GM12878 (cell line): ENCODE results near the gene CALD1. TPM values are rescaled to one million over a fixed set of nuclear protein-coding genes. Genes with fewer than 3 reads are reported as not detected.

Experiments
- ATAC-seq: fragments of 200-7000 bp; cut with Tn5 transposase; 3 replicates; pipeline ENCODE4 v1.9.1; 2020; ENCODE audit warnings: mild to moderate bottlenecking, moderate library complexity
- BruUV-seq: library from RNA; stranded (reverse); fragments of 400-500 nt; replicated peaks from 2 replicates; lab custom pipeline; 2021; lab: Mats Ljungman, UMichigan
- CTCF ChIA-PET: fragments of 300-600 bp; sonication (Branson Sonifier 250); formaldehyde crosslinking; extraction: SDS; loops from one replicate; lab custom pipeline; 2021; ENCODE audit warnings: inconsistent platforms; lab: Yijun Ruan, JAX
- POLR2A ChIA-PET: fragments of 350-600 bp; formaldehyde crosslinking; extraction: SDS; loops from one replicate; lab custom pipeline; 2021; ENCODE audit warnings: inconsistent platforms; lab: Charles Lee
- RAD21 ChIA-PET: fragments of 300-600 bp; sonication (Branson Sonifier 250); formaldehyde crosslinking; loops from one replicate; lab custom pipeline; 2023; ENCODE audit warnings: antibody characterized with exemption; ENCODE audit not compliant: unreplicated experiment; lab: Charles Lee
- SMC1A ChIA-PET: fragments of 300-600 bp; sonication (Branson Sonifier 250); formaldehyde crosslinking; loops from one replicate; lab custom pipeline; 2023; ENCODE audit not compliant: unreplicated experiment, uncharacterized antibody; lab: Charles Lee
- DNase-seq: peaks from one replicate; pipeline ENCODE4 v3.0.0-alpha.2; 2011; ENCODE audit warnings: low read depth, low spot score
- FAIRE-seq: peaks from 3 replicates; lab custom pipeline; 2011; peaks lifted over from hg19 to GRCh38; lab: Jason Lieb, UNC
- H2AFZ ChIP-seq: 2 replicates; pipeline ENCODE4 v1.6.0; 2011; ENCODE audit warnings: low read depth, low read length, control low read depth; ENCODE audit not compliant: control insufficient read depth
- H3K27ac ChIP-seq: 2 replicates; pipeline ENCODE4 v1.5.1; 2011; ENCODE audit warnings: control low read depth; ENCODE audit not compliant: control insufficient read depth, insufficient read depth
- H3K27me3 ChIP-seq, 2 experiments: replicated peaks in 1 of 2; 2 replicates each; pipeline versions ENCODE4 v1.6.0 to v1.6.1; 2011; ENCODE audit warnings: low read length in 1 of 2; ENCODE audit not compliant: control insufficient read depth in 2 of 2, insufficient read depth in 2 of 2
- H3K36me3 ChIP-seq, 2 experiments: 2 replicates each; pipeline ENCODE4 v1.5.1; 2011; ENCODE audit warnings: low read length in 1 of 2; ENCODE audit not compliant: control insufficient read depth in 2 of 2, insufficient read depth in 2 of 2
- H3K4me1 ChIP-seq: 2 replicates; pipeline ENCODE4 v1.6.1; 2011; ENCODE audit warnings: mild to moderate bottlenecking, low read length, moderate library complexity, mixed read lengths; ENCODE audit not compliant: control insufficient read depth, insufficient read depth
- H3K4me2 ChIP-seq: 2 replicates; pipeline ENCODE4 v1.6.0; 2011; ENCODE audit warnings: control low read depth; ENCODE audit not compliant: control insufficient read depth, insufficient read depth
- H3K4me3 ChIP-seq: fragments of 200-600 bp; sonication (generic); 2 replicates; pipeline ENCODE4 v1.5.1; 2016
- H3K79me2 ChIP-seq: 2 replicates; pipeline ENCODE4 v1.6.0; 2011; ENCODE audit warnings: low read length; ENCODE audit not compliant: control insufficient read depth, insufficient read depth
- H3K9ac ChIP-seq: 2 replicates; pipeline ENCODE4 v1.8.0; 2011; ENCODE audit warnings: low read length, control low read depth, mixed read lengths; ENCODE audit not compliant: control insufficient read depth, insufficient read depth
- H3K9me3 ChIP-seq: replicated peaks from 3 replicates; pipeline ENCODE4 v1.5.1; 2011; ENCODE audit warnings: mild to moderate bottlenecking, low read length; ENCODE audit not compliant: control insufficient read depth, insufficient read depth
- H4K20me1 ChIP-seq: 2 replicates; pipeline ENCODE4 v1.6.0; 2011; ENCODE audit not compliant: control insufficient read depth, insufficient read depth
- ASH2L ChIP-seq: fragments of 300-600, 200-600 bp; sonication (generic); IDR thresholded peaks from 2 replicates; pipeline ENCODE4 v1.6.1; 2017; ENCODE audit warnings: low read depth, mild to moderate bottlenecking, borderline replicate concordance
- BHLHE40 ChIP-seq, 2 experiments: fragments of 450-650 bp in 1 of 2; IDR thresholded peaks; 2 replicates each; pipeline ENCODE4 v1.6.1; 2011 to 2017; ENCODE audit warnings: low read depth in 2 of 2, borderline replicate concordance in 1 of 2, improper control_type of control experiment in 1 of 2, low read length in 1 of 2, mild to moderate bottlenecking in 1 of 2
- DPF2 ChIP-seq: fragments of 450-650 bp; IDR thresholded peaks from 2 replicates; pipeline ENCODE4 v1.6.1; 2017; ENCODE audit warnings: mild to moderate bottlenecking
- EGR1 ChIP-seq, 2 experiments: IDR thresholded peaks; 1 replicate in 1 of 2; 2 replicates in 1 of 2; pipeline ENCODE4 v1.6.1; 2011 to 2012; ENCODE audit warnings: low read depth in 2 of 2, low read length in 2 of 2, borderline replicate concordance in 1 of 2, mild to moderate bottlenecking in 1 of 2, moderate library complexity in 1 of 2
- FOXK2 ChIP-seq: fragments of 450-650 bp; IDR thresholded peaks from 2 replicates; pipeline ENCODE4 v1.6.1; 2017; ENCODE audit warnings: mild to moderate bottlenecking, moderate library complexity
- FOXM1 ChIP-seq: IDR thresholded peaks from 2 replicates; pipeline ENCODE4 v1.6.1; 2012; ENCODE audit warnings: low read depth, mild to moderate bottlenecking, inconsistent platforms, low read length, moderate library complexity
- MXI1 ChIP-seq: fragments of 150-350 bp; IDR thresholded peaks from 2 replicates; pipeline ENCODE4 v1.6.1; 2011; ENCODE audit warnings: low read depth, mild to moderate bottlenecking, inconsistent platforms, low read length, improper control_type of control experiment
- NFYA ChIP-seq: IDR thresholded peaks from 2 replicates; pipeline ENCODE4 v1.6.1; 2011; ENCODE audit warnings: low read depth, mild to moderate bottlenecking, low read length, improper control_type of control experiment, borderline replicate concordance
- NR2C1 ChIP-seq: fragments of 450-650 bp; IDR thresholded peaks from 2 replicates; pipeline ENCODE4 v1.6.1; 2017; ENCODE audit warnings: antibody characterized with exemption, mild to moderate bottlenecking, moderate library complexity
- RAD21 ChIP-seq: IDR thresholded peaks from 2 replicates; pipeline ENCODE4 v1.6.1; 2011; ENCODE audit warnings: mild to moderate bottlenecking, low read depth, low read length, moderate library complexity; ENCODE audit not compliant: insufficient read depth
- SMAD5 ChIP-seq: IDR thresholded peaks from 2 replicates; pipeline ENCODE4 v1.6.1; 2016; ENCODE audit warnings: antibody characterized with exemption, low read depth
- WGBS: methylation state at CpG from one replicate; pipeline ENCODE4 v1.1.6; 2016; ENCODE audit warnings: low lambda C conversion rate; ENCODE audit not compliant: insufficient replicate concordance, insufficient coverage; ENCODE audit errors: missing lambda C conversion rate; 5-methylcytosine and 5-hydroxymethylcytosine counted together
- in situ Hi-C: fragments of 300-500 bp; cut with MboI; formaldehyde crosslinking; loops from 9 replicates; pipeline ENCODE4 v1.14.3; 2018; ENCODE audit warnings: mixed read lengths
- intact Hi-C: fragments of 100-400 bp; cut with micrococcal nuclease; formaldehyde crosslinking; loops from one replicate; pipeline ENCODE4 v1.14.2; 2022; ENCODE audit not compliant: unreplicated experiment
- polyA plus RNA-seq, 11 experiments: library from polyadenylated mRNA; depleted of rRNA in 4 of 11; unstranded in 6 of 11; stranded (reverse) in 5 of 11; fragments of >200 nt; fragmentation: Nextera tagmentation in 4 of 11; fragmentation: Illumina TruSeq in 1 of 11; extraction: Ambion mirVana in 4 of 11; extraction: Trizol in 1 of 11; gene quantifications; 1 replicate in 1 of 11; 2 replicates in 10 of 11; pipeline versions ENCODE4 v1.2.1 to v1.2.3, GENCODE V29; 2011 to 2016; ENCODE audit warnings: inconsistent platforms in 2 of 11, missing spikeins in 2 of 11, low read depth in 1 of 11
- total RNA-seq, 4 experiments: library from RNA; depleted of rRNA in 3 of 4; stranded (reverse); fragments of >200 nt in 3 of 4; fragmentation: Illumina TruSeq in 1 of 4; extraction: Trizol in 1 of 4; gene quantifications; 2 replicates each; pipeline versions ENCODE4 v1.2.1 to v1.2.3, GENCODE V29; 2013 to 2021
- TF ChIP-seq, protein P1 (sequence below): fragments of 450-650 bp; IDR thresholded peaks from 2 replicates; pipeline ENCODE4 v1.6.1; 2017; ENCODE audit warnings: antibody characterized with exemption, mild to moderate bottlenecking, moderate library complexity
- TF ChIP-seq, protein P2 (sequence below): IDR thresholded peaks from 2 replicates; pipeline ENCODE4 v1.6.1; 2012; ENCODE audit warnings: low read depth, low read length, improper control_type of control experiment
- TF ChIP-seq, protein P3 (sequence below): IDR thresholded peaks from 2 replicates; pipeline ENCODE4 v1.6.1; 2011; ENCODE audit warnings: borderline replicate concordance, low read depth, mild to moderate bottlenecking, moderate library complexity, low read length; ENCODE audit not compliant: insufficient read depth, poor library complexity, severe bottlenecking
- TF ChIP-seq, protein P4 (sequence below): fragments of 450-650 bp; IDR thresholded peaks from 2 replicates; pipeline ENCODE4 v1.6.1; 2017; ENCODE audit warnings: mild to moderate bottlenecking, low read depth, inconsistent platforms; ENCODE audit not compliant: poor library complexity, severe bottlenecking
- TF ChIP-seq, protein P5 (sequence below): fragments of 450-650 bp; IDR thresholded peaks from 2 replicates; pipeline ENCODE4 v1.6.1; 2016; ENCODE audit warnings: mild to moderate bottlenecking

The CALD1 gene
- total and polyA plus RNA-seq, 10 of the 15 experiments (the other 5 are each of a cell fraction or from before 2014, with no cell fraction given): 0.03 to 1.3 (median 0.22) TPM

DNA sequence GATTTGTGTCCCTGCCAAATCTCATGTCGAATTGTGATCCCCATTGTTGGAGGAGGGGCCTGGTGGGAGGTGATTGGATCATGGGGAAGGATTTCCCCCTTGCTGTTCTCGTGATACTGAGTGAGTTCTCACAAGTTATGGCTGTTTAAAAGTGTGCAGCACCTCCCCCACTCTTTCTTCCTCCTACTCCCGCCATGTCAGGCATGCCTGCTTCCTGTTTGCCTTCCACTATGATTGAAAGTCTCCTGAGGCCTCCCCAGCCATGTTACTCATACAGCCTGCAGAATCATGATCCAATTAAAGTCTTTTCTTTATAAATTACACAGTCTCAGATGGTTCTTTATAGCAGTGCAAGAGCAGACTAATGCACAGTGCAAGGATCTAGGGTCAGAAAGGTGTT, 75.4 kb downstream of the CALD1 start:
- POLR2A ChIA-PET: no interaction called here
- H2AFZ ChIP-seq: no peak overlapping the region
- FAIRE-seq: no peak
- TF ChIP-seq FOXK2 (no peak), SMAD5 (no peak), NFYA (no peak), EGR1 (IDR thresholded peaks at IDR 0.05; ENCODE audit: borderline replicate concordance in 1 of 2, low read depth in 2 of 2, low read length in 2 of 2) (no peak), DPF2 (no peak), MXI1 (no peak), NR2C1 (no peak), ASH2L (no peak), FOXM1 (no peak), BHLHE40 (IDR thresholded peaks at IDR 0.05; ENCODE audit: borderline replicate concordance in 1 of 2, low read depth in 2 of 2, low read length in 1 of 2) (no peak), RAD21 (no peak)
- TF ChIP-seq, protein P1, sequence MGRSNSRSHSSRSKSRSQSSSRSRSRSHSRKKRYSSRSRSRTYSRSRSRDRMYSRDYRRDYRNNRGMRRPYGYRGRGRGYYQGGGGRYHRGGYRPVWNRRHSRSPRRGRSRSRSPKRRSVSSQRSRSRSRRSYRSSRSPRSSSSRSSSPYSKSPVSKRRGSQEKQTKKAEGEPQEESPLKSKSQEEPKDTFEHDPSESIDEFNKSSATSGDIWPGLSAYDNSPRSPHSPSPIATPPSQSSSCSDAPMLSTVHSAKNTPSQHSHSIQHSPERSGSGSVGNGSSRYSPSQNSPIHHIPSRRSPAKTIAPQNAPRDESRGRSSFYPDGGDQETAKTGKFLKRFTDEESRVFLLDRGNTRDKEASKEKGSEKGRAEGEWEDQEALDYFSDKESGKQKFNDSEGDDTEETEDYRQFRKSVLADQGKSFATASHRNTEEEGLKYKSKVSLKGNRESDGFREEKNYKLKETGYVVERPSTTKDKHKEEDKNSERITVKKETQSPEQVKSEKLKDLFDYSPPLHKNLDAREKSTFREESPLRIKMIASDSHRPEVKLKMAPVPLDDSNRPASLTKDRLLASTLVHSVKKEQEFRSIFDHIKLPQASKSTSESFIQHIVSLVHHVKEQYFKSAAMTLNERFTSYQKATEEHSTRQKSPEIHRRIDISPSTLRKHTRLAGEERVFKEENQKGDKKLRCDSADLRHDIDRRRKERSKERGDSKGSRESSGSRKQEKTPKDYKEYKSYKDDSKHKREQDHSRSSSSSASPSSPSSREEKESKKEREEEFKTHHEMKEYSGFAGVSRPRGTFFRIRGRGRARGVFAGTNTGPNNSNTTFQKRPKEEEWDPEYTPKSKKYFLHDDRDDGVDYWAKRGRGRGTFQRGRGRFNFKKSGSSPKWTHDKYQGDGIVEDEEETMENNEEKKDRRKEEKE: no peak
- TF ChIP-seq, protein P2, sequence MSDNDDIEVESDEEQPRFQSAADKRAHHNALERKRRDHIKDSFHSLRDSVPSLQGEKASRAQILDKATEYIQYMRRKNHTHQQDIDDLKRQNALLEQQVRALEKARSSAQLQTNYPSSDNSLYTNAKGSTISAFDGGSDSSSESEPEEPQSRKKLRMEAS: no peak
- TF ChIP-seq, protein P3, sequence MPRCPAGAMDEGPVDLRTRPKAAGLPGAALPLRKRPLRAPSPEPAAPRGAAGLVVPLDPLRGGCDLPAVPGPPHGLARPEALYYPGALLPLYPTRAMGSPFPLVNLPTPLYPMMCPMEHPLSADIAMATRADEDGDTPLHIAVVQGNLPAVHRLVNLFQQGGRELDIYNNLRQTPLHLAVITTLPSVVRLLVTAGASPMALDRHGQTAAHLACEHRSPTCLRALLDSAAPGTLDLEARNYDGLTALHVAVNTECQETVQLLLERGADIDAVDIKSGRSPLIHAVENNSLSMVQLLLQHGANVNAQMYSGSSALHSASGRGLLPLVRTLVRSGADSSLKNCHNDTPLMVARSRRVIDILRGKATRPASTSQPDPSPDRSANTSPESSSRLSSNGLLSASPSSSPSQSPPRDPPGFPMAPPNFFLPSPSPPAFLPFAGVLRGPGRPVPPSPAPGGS: no peak
- TF ChIP-seq, protein P4, sequence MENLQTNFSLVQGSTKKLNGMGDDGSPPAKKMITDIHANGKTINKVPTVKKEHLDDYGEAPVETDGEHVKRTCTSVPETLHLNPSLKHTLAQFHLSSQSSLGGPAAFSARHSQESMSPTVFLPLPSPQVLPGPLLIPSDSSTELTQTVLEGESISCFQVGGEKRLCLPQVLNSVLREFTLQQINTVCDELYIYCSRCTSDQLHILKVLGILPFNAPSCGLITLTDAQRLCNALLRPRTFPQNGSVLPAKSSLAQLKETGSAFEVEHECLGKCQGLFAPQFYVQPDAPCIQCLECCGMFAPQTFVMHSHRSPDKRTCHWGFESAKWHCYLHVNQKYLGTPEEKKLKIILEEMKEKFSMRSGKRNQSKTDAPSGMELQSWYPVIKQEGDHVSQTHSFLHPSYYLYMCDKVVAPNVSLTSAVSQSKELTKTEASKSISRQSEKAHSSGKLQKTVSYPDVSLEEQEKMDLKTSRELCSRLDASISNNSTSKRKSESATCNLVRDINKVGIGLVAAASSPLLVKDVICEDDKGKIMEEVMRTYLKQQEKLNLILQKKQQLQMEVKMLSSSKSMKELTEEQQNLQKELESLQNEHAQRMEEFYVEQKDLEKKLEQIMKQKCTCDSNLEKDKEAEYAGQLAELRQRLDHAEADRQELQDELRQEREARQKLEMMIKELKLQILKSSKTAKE: no peak
- TF ChIP-seq, protein P5, sequence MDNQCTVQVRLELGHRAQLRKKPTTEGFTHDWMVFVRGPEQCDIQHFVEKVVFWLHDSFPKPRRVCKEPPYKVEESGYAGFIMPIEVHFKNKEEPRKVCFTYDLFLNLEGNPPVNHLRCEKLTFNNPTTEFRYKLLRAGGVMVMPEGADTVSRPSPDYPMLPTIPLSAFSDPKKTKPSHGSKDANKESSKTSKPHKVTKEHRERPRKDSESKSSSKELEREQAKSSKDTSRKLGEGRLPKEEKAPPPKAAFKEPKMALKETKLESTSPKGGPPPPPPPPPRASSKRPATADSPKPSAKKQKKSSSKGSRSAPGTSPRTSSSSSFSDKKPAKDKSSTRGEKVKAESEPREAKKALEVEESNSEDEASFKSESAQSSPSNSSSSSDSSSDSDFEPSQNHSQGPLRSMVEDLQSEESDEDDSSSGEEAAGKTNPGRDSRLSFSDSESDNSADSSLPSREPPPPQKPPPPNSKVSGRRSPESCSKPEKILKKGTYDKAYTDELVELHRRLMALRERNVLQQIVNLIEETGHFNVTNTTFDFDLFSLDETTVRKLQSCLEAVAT: no peak

More for the DNA sequence above, 75.4 kb downstream of the CALD1 start:
- intact Hi-C loops: no loop called here
- 0% methylated on average over 3 of the region's 3 CpGs for WGBS
- SMC1A ChIA-PET: interaction anchor here (0.8 to 1.3 kb wide), 4 partner anchors 9 to 131 kb away, joined by 3 to 4 read pairs (median 3); partner anchors contain the start of gene AGBL3
- Histone ChIP-seq H3K4me3 (no peak overlapping the region), H3K27ac (no peak overlapping the region), H3K4me2 (no peak overlapping the region), H3K79me2 (no peaks in the 10 kb centered on the region), H3K9me3 (no peaks in the 10 kb centered on the region; the same call in 2 of the 3 replicates), H3K4me1 (no peaks in the 10 kb centered on the region), H3K9ac (no peak overlapping the region), H4K20me1 (no peaks in the 10 kb centered on the region), H3K36me3 (no peaks in the 10 kb centered on the region), H3K27me3 (no peaks in the 10 kb centered on the region)
- in situ Hi-C loops: no loop called here
- no TSS peak for BruUV-seq
- CTCF ChIA-PET: no interaction called here
- RAD21 ChIA-PET: no interaction called here
- no peak for DNase-seq
- ATAC-seq: no peak
